Cerebellar cortex (tissue), 1 donor: ENCODE results near the gene CHDH.

Experiments used
- DNase-seq: peaks from one replicate; pipeline ENCODE4 v3.0.0-alpha.2; 2015; ENCODE audit warnings: low spot score

CHDH gene

GRCh38 chr3:53807117-53807810 is 39.0 kb downstream of the CHDH start:
- DNase-seq: no peak

DNA sequence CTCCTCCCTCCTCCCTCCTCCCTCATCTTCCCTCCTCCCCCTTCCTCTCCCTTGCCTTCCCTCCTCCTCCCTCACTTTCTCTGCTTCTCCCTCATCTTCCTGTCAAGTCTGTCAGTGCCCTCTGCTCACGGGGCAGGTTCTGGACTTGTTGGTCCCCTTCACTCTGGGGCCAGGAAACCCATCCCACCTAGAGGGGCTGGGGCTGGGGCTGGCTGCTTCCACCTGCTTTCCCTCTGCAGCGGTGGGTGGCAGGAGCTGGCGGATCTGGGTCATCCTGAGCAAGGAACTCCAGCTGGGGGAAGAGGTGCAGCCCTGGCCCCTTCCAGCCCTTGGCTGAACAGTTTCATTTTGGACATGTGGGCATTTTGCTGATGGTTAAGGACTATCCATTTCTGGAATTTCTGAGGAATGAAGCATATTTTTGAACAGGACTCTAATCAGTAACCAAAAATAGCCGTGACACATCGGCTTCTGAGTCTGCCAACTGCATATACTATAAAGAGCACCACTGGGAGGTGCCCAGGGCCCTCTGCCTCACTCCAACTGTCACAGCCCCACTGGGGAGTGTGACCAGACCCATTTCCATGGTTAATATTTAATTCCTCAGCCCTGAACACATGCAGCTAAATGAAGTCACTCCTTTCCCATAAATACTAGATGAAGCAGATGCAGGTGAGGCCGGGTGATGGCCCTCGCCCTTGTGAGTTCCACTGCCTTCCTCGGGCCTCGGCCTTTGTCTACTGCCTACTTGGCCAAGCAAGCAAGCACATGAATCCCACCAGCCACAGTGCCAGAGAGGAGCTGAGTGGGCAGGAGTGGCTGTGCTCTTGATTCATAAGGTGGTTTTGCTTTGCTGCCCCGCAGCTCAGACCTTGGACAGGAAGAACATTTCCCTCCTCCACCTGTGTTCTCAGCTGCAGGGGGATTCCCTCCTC is 39.8 kb downstream of the CHDH start:
- no peak for DNase-seq

- no peak for DNase-seq
These were observed 40.6 kb downstream of the CHDH start for GRCh38 chr3:53805463-53806159.

GRCh38 chr3:53804697-53805462 is 41.3 kb downstream of the CHDH start:
- no peak for DNase-seq

DNA sequence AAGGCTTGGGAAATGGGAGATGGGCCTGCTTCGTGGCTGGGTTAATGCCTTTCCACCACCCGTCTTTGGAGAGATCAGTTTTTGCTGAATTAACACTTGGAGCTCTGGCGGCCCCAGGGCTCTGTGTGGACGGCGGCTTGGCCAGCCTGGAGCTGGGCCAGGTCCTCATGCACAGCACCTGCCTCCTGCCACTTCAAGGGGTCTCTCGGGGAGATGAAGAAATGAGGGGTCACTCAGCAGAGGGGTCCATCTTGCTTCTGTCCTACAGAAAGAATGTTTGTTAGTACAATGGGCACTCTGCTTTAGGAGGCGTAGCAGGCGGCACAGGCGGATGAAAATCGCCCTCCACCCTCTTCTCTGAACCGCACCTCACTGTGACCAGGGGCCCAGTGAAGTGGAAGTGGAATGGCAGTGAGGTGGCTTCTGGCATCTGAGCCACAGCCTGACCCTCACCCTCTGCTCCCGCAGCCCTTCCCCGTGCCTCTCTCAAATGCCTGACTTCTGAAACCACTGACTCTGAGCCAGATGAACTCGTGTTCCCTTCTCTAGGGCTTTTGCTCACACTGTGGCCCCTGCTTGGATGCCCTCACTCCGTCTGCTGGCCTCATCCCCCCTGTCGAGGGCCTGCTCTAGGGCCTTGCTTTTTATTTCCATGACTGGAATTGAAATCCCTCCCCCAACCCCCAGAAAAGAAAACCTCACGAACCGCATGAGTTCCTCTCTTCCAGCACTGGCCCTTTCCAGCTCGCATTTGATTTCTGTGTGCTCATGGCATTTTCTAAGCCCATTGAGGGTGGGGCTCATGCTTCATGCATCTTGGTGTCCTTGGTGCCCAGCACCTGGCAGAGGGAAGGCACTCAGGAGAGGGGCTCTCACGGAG is 42.2 kb downstream of the CHDH start:
- DNase-seq: no peak

DNA sequence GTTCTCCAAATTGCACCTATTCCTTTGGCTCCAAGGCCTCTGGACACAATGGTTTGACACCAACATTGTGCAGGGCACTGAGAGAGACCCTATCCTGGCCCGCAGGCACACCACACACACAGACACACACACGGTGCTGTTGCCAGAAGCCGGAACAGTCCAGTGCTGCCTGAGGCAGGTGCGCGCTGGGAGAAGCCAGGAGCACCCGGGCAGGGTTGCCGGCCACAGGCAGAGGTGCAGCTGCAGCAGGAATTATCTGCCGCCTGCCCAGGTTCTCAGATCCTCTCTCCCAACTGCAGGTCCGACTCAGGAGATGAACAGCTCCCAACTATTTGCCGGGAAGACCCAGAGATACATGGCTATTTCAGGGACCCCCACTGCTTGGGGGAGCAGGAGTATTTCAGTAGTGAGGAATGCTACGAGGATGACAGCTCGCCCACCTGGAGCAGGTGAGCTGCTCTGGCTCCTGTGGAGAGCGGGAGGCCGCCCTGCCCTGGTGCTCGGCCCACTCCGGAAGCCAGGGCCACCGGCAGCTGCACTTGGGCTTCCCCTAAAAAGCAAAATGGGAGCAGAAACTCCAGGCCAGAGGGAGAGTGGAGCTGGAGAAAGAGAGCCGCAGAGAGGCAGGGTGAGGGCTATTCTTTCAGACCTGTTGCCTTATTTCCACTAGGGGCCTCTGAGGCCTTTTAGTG is 42.9 kb downstream of the CHDH start:
- no peak for DNase-seq

DNA sequence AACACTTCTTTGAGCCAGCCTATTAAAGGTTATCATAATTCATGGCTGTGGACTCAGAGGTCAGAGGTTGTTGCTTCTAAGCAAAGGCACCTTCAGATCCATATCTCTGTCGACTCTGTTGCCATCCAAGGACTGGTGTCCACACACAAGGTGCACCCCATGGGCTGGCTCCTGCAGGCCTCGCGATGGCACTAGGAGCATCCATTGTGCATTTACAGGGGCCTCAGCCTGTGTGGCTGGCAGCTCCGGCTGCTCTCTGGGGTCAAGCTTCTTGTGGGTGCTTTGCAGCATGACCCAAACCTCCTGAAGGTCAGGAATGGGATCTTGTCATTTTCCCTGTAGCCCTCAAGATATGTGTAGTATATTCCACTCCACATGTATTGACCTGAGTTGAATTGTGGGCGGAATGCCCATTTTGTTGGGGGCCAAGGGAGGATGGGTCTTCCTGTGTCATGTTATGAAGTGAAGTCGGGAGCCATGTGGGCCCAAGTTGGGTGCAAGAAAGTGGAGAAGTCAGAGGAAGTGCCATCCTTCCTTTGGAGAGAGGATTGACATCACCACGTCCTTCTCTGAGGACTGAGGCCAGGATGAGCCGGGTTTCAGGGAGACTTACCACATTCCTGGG is 43.9 kb downstream of the CHDH start:
- no peak for DNase-seq

GRCh38 chr3:53801319-53801718 is 44.9 kb downstream of the CHDH start:
- no peak for DNase-seq

DNA sequence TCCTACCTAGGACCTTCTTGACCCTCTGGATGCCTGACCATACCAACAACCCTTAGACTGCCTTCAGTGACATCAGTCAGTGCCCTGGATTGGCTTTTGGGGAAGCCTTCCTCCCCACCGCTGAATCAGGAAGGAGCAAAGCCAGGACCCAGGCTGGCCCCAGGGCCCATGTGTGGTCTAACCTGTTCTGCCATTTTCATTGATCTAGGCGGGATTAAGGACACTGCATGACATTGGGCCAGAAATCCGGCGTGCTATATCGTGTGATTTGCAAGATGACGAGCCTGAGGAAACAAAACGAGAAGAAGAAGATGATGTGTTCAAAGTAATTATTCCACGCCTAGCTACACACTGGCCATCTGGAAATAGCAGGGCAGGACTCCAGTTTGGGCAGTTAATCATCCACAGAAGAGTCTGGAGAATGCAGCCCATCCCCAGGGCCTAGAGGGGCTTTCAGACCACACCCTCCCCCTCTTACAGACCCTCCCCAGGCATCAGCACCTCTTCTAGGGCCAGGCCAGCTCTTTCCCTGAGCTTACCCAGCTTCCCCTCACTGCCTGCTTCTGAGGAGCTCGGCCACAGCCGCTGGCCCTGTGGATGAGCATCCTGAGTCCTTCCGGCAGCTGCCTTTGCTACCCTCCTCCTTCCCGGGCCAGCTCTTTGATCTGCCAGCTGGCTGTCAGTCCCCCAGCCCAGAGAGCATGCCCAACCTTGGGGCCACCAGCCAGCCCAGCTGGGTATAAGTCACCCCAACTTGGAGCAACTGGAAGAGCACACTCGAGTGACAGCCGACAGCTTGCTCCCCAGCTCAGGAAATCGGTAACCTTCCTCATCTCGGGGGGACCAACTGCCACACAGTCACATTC is 45.9 kb downstream of the CHDH start:
- DNase-seq: no peak

GRCh38 chr3:53799338-53799865 is 46.8 kb downstream of the CHDH start:
- DNase-seq: no peak

DNA sequence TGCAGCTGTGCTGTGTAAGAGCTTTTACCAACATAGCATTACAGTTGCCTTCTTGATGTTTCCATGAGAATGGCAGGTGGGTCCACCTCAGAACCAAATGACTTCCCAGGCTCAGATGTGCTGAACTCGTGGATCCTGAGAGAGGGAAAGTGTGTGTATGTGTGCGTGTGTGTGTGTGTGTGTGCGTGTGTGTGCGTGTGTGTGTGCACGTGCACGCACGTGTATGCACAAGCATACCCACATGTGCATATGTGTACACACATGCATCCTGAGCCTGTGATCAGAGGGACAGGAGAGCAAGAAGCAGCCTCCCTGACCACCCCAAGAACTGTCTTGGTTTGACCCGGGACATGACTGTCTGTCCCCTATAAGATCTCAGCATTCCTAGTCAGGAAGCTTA is 48.1 kb downstream of the CHDH start:
- no peak for DNase-seq

DNA sequence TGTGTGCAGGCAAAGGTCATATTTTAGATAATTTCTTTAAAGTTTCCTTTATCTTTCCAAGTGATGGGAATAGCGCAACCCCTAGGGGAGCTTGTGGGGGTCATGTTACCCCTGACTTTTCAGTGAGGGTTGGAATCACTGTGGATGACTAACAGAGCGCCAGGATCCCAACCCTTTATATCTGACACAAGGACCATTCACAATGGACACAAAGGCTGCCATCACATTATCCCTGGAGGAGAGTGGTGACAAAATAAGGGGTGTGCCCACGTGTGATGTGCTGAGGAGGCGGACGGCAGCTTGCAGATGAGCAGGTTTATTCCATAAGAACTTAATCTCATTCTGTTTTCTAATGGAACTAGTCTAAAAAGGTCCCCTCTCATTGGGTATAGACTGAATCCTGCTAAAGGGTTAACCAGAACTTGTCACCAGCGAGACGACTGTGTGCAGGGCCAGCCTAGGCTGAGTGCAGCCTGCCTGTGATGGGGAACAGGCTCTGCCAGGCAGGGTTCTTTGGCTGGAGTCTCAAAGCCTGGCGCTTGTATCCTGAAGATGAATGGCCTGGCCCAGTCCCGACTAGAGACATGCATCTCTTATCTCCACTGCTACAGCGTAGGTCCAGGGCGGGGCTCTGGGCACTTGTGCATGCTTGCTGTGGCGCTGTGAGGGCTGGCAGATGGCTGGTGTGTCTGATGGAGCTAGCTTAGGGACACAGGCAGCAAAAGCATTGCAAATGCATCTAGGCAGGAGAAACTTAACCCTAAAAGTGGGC is 50.2 kb downstream of the CHDH start:
- peak; percentile 97 for DNase-seq

- DNase-seq: no peak
These were observed 51.0 kb downstream of the CHDH start for GRCh38 chr3:53795176-53795575.

DNA sequence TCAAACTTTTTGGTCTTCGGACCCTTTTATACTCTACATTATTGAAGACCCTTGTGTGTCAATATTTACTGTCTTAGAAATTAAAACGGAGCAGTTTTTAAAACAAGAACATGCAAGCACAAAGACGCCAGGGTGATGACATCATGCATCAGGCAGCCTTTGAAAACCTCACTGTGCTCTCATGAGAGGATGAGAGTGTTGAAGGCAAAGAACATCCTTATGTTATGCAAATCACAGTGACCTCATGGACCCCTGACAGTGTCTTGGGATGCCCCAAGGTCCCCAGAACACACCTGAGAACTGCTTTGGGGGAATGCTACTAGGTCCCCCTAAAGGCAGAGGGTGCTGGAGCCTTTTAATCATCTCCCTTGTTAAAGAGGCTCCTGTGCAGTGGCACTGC is 51.6 kb downstream of the CHDH start:
- DNase-seq: no peak

DNA sequence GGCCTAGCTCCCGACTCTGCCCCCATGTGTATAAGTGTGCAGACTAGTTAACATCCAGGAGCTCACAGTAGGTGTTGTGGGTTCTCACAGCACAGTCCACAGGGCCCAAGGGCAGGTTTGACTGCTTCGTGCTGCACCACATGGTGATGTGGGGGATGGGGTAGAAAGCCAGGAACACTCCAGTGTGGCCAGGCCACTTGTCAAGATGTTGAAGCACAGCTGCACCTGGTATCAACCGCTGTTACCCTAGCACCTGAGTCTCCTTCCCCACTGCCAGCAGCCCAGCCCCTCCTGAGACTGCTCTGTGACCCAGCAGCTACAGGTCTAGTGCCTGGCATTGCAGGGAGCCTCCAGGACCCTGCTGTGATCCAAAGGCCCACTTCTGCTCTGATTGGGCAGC is 53.4 kb downstream of the CHDH start:
- DNase-seq: no peak

GRCh38 chr3:53791317-53791716 is 54.9 kb downstream of the CHDH start:
- DNase-seq: no peak

DNA sequence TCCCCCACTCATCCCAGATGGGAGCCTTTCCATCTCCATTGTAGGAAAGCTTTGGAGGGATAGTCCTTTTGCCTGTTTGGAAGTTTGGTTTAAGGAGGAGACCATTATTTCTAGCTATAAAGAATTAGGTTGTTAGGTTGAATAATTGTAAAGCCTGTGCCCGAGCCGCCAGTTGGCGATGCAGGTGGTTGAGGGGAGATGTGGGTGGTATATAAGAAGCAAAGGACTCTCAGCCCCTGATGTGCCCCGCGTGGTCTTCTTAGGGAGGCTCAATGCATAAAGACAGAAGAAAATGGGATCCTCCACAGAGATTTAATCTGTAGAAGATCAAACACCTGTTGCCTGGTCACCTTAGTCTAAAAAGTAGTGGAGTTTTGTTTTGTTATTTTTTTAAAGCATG is 55.7 kb downstream of the CHDH start:
- DNase-seq: no peak

- no peak for DNase-seq
These were observed 56.8 kb downstream of the CHDH start for GRCh38 chr3:53789459-53789858.
